Fibroblast of villous mesenchyme (primary cell): Measurements from ENCODE around the gene ITGA8. TPM values are rescaled to one million over a fixed set of nuclear protein-coding genes. Genes with fewer than 3 reads are reported as not detected.

Source experiments
- DNase-seq: peaks from one replicate; pipeline ENCODE4 v3.0.0-alpha.2; 2010; ENCODE audit warnings: low read depth
- H3K4me3 ChIP-seq: 2 replicates; pipeline ENCODE4 v1.5.1; 2011; ENCODE audit warnings: low read depth, mild to moderate bottlenecking, low read length
- CTCF ChIP-seq: IDR thresholded peaks from 2 replicates; pipeline ENCODE4 v1.5.1; 2012; ENCODE audit warnings: low read depth, mild to moderate bottlenecking, low read length; ENCODE audit not compliant: insufficient read depth
- total RNA-seq: library from RNA; depleted of rRNA; stranded (reverse); fragments of >200 nt; gene quantifications from 2 replicates; pipeline ENCODE4 v1.2.3, GENCODE V29; 2012

The ITGA8 gene
- total RNA-seq, 1 donor = 1.3 TPM

- DNase-seq = no peak
- no peak for TF ChIP-seq CTCF
- no peak overlapping the region for H3K4me3 ChIP-seq
Observed at GRCh38 chr10:15670880-15671279, 48.8 kb downstream of the ITGA8 start.

GRCh38 chr10:15661574-15661973 lies 58.1 kb downstream of the ITGA8 start:
- DNase-seq = peak; percentile 3
- no peak for TF ChIP-seq CTCF
- H3K4me3 ChIP-seq = no peak overlapping the region

GRCh38 chr10:15660990-15661389 lies 58.7 kb downstream of the ITGA8 start:
- H3K4me3 ChIP-seq = no peak overlapping the region
- no peak for TF ChIP-seq CTCF
- no peak for DNase-seq

- DNase-seq = no peak
- TF ChIP-seq CTCF = no peak
- no peak overlapping the region for H3K4me3 ChIP-seq
Observed at GRCh38 chr10:15658069-15658702, 61.5 kb downstream of the ITGA8 start.

GRCh38 chr10:15652757-15653156 lies 67.0 kb downstream of the ITGA8 start:
- no peak overlapping the region for H3K4me3 ChIP-seq
- no peak for DNase-seq
- no peak for TF ChIP-seq CTCF

- no peak overlapping the region for H3K4me3 ChIP-seq
- TF ChIP-seq CTCF = no peak
- DNase-seq = no peak
Observed at GRCh38 chr10:15652117-15652516, 67.6 kb downstream of the ITGA8 start.

- TF ChIP-seq CTCF = no peak
- H3K4me3 ChIP-seq = no peak overlapping the region
- DNase-seq = peak; percentile 3
Observed at GRCh38 chr10:15651175-15651574, 68.5 kb downstream of the ITGA8 start.
